Sciatic nerve (tissue), 2 donors: Measurements from ENCODE around the gene CEACAM1. TPM values are rescaled to one million over a fixed set of nuclear protein-coding genes. Genes with fewer than 3 reads are reported as not detected.
"Not testable (repeated sequence)": the region's sequence is repeated elsewhere in the genome, so short reads cannot be mapped to it uniquely, and the experiment has no call there.

Source experiments
- ATAC-seq: fragments of 200-7000 bp; cut with Tn5 transposase; one replicate; pipeline ENCODE4 v1.9.1; 2020; ENCODE audit warnings: mild to moderate bottlenecking, moderate library complexity
- DNase-seq: peaks from one replicate; pipeline ENCODE4 v3.0.0-alpha.2; 2020; ENCODE audit warnings: low spot score
- intact Hi-C: fragments of 100-400 bp; cut with DNase I; formaldehyde crosslinking; loops from one replicate; pipeline ENCODE4 v1.14.2; 2022
- total RNA-seq: library from RNA; stranded (reverse); fragmentation: NEBNext Ultra II Directional; extraction: Animal tissue kit (Norgen Biotek cat#: 25700); gene quantifications from one replicate; pipeline ENCODE4 v1.2.1, GENCODE V29; 2021
- donor health status: DM: no; HTN: no; CAD: no.
- donor health status: DM: no; HTN: no; CAD: no.

Gene CEACAM1
- total RNA-seq, 1 donor from 2014 or later = 5.8 TPM

GRCh38 chr19:42552086-42553065, 24.1 kb upstream of the CEACAM1 start:
- ATAC-seq = no peak
- intact Hi-C loops = no loop called here
- no peak for DNase-seq

- ATAC-seq, DNase-seq, intact Hi-C loops: not testable (repeated sequence)
These were observed 22.2 kb upstream of the CEACAM1 start for GRCh38 chr19:42550521-42550920.

GRCh38 chr19:42549067-42549466, 20.8 kb upstream of the CEACAM1 start:
- ATAC-seq, intact Hi-C loops: not testable (repeated sequence)
- DNase-seq = peak; percentile 6

- no peak for ATAC-seq
- intact Hi-C loops = no loop called here
- DNase-seq = no peak
These were observed 20.3 kb upstream of the CEACAM1 start for GRCh38 chr19:42548552-42548951.

- intact Hi-C loops = no loop called here
- ATAC-seq = no peak
- peak; percentile 14 for DNase-seq
These were observed 19.6 kb upstream of the CEACAM1 start for GRCh38 chr19:42547929-42548328.

GRCh38 chr19:42546831-42547500, 18.7 kb upstream of the CEACAM1 start:
- DNase-seq (peak; percentile 31), ATAC-seq (no peak)
- intact Hi-C loops = no loop called here

- intact Hi-C loops = no loop called here
- DNase-seq = no peak
- ATAC-seq = no peak
These were observed 15.9 kb upstream of the CEACAM1 start for GRCh38 chr19:42544146-42544545.

GRCh38 chr19:42542791-42543190, 14.5 kb upstream of the CEACAM1 start:
- DNase-seq = no peak
- no peak for ATAC-seq
- intact Hi-C loops = no loop called here

- intact Hi-C loops = no loop called here
- DNase-seq (no peak), ATAC-seq (no peak)
These were observed 11.8 kb upstream of the CEACAM1 start for GRCh38 chr19:42540071-42540553.

GRCh38 chr19:42538841-42539709, 10.8 kb upstream of the CEACAM1 start:
- no peak for DNase-seq
- intact Hi-C loops = no loop called here
- no peak for ATAC-seq

- intact Hi-C loops, ATAC-seq, DNase-seq: not testable (repeated sequence)
These were observed 7.0 kb upstream of the CEACAM1 start for GRCh38 chr19:42535276-42535675.

- no peak for DNase-seq
- no peak for ATAC-seq
- intact Hi-C loops = no loop called here
These were observed 6.1 kb upstream of the CEACAM1 start for GRCh38 chr19:42534391-42534790.

GRCh38 chr19:42532891-42533290, 4.6 kb upstream of the CEACAM1 start:
- ATAC-seq (no peak), DNase-seq (no peak)
- intact Hi-C loops = no loop called here

GRCh38 chr19:42531313-42531712, 3.0 kb upstream of the CEACAM1 start:
- DNase-seq (no peak), ATAC-seq (no peak)
- intact Hi-C loops = no loop called here

- ATAC-seq (peak; percentile 92), DNase-seq (peak; percentile 72)
- intact Hi-C loops = loop anchor here (2.0 kb wide), 1 partner anchor 79 kb away; no protein-coding TSS in a partner anchor
These were observed 1.0 kb upstream of the CEACAM1 start for GRCh38 chr19:42529248-42529764.

GRCh38 chr19:42524943-42525342, 3.3 kb downstream of the CEACAM1 start:
- DNase-seq (no peak), ATAC-seq (no peak)
- intact Hi-C loops = no loop called here

GRCh38 chr19:42524250-42524649, 4.0 kb downstream of the CEACAM1 start:
- no peak for ATAC-seq
- no peak for DNase-seq
- intact Hi-C loops = no loop called here

GRCh38 chr19:42522262-42522661, 6.0 kb downstream of the CEACAM1 start:
- intact Hi-C loops, ATAC-seq, DNase-seq: not testable (repeated sequence)
